Activated B cell treated with CpG ODN at 0.5 μM for 24 hours (primary cell): ENCODE measurements around the gene ATP9A. TPM values are rescaled to one million over a fixed set of nuclear protein-coding genes. Genes with fewer than 3 reads are reported as not detected.
"Not testable (repeated sequence)": the region's sequence is repeated elsewhere in the genome, so short reads cannot be mapped to it uniquely, and the experiment has no call there.

Experiments used
- ATAC-seq: fragments of 200-7000 bp; cut with Tn5 transposase; one replicate; pipeline ENCODE4 v1.10.0; 2021; ENCODE audit warnings: low read depth, mild to moderate bottlenecking, moderate library complexity
- CTCF ChIA-PET: fragments of 350-600 bp; sonication (Branson Sonifier 250); formaldehyde crosslinking; loops from one replicate; lab custom pipeline; 2021; ENCODE audit warnings: antibody characterized with exemption; lab: Charles Lee
- POLR2A ChIA-PET: fragments of 350-600 bp; sonication (Branson Sonifier 250); formaldehyde crosslinking; loops from one replicate; lab custom pipeline; 2021; ENCODE audit warnings: antibody characterized with exemption; lab: Charles Lee
- DNase-seq: peaks from one replicate; pipeline ENCODE4 v3.0.0; 2022
- H3K27ac Mint-ChIP-seq: one replicate; pipeline ENCODE4 v1.8.0; 2020; ENCODE audit warnings: mixed read lengths
- H3K27me3 Mint-ChIP-seq: one replicate; pipeline ENCODE4 v1.8.0; 2021; ENCODE audit warnings: mixed read lengths
- H3K36me3 Mint-ChIP-seq: one replicate; pipeline ENCODE4 v1.8.0; 2021; ENCODE audit warnings: low read depth, mixed read lengths
- H3K4me1 Mint-ChIP-seq: one replicate; pipeline ENCODE4 v1.8.0; 2021; ENCODE audit warnings: mixed read lengths
- H3K4me3 Mint-ChIP-seq: one replicate; pipeline ENCODE4 v1.8.0; 2020; ENCODE audit warnings: mild to moderate bottlenecking, mixed read lengths
- H3K9me3 Mint-ChIP-seq: one replicate; pipeline ENCODE4 v1.8.0; 2020; ENCODE audit warnings: mixed read lengths
- intact Hi-C: fragments of 100-400 bp; cut with micrococcal nuclease; formaldehyde crosslinking; loops from one replicate; pipeline ENCODE4 v1.15.1; 2024
- total RNA-seq: library from RNA; stranded (reverse); gene quantifications from 2 replicates; pipeline ENCODE4 v1.2.3, GENCODE V29; 2022
- TF ChIP-seq, protein P1 (sequence below): fragments of 200-600 bp; IDR thresholded peaks from one replicate; pipeline ENCODE4 v1.8.0; 2022; ENCODE audit warnings: antibody characterized with exemption, mild to moderate bottlenecking

ATP9A gene
- total RNA-seq, 1 donor from 2014 or later = 0.07 TPM

DNA sequence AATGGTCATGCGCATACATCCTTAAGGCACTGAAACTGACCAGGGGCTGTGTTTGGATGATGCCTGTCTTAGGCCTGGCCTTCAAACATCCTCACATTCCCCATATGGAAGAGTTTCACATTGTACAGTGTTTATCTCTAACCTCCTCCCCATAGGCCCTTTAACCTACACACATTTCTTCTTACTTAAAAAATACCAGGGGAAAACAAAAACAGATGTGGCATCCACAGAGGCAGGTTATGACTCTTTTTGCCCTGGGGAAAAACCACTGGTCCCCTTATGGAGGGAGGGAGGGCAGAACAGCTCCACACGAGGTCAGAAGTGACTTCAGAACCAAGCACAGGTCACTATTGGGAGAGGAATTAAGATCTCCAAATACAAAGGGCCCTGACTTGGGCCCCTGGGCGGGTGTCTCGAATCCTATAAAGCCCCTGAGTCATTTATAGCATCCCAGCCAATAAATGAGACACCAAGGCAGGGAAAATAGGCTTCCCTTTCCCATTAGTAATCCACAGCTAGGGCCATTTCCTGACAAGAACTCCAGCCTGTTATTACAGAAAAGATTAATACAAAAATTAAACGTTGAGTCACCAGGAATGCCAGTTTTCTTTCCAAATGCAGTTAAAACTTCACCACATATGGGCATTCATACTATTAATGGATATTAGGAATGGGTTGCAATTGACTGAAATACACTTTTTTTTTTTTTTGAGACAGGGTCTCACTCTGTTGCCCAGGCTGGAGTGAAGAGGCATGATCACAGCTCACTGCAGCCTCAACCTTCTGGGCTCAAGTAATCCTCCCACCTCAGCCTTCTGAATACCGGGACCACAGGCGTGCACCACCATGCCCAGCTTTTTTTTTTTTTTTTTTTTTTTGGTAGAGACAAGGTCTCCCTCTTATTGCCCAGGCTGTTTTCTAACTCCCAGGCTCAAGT is 107.2 kb downstream of the ATP9A start:
- peaks cover 3% of the 10 kb centered on the region for H3K27me3 Mint-ChIP-seq
- DNase-seq = no peak
- ChIA-PET CTCF (no interaction called here), POLR2A (interaction anchor here (0.7 kb wide), 1 partner anchor 13 kb away, joined by 6 read pairs; no protein-coding TSS in a partner anchor)
- no peaks in the 10 kb centered on the region for H3K9me3 Mint-ChIP-seq
- no peak overlapping the region for H3K27ac Mint-ChIP-seq
- no peak overlapping the region for H3K4me3 Mint-ChIP-seq
- intact Hi-C loops = no loop called here
- no peaks in the 10 kb centered on the region for H3K36me3 Mint-ChIP-seq
- peaks cover 12% of the 10 kb centered on the region for H3K4me1 Mint-ChIP-seq
- ATAC-seq = no peak
- TF ChIP-seq, protein P1, sequence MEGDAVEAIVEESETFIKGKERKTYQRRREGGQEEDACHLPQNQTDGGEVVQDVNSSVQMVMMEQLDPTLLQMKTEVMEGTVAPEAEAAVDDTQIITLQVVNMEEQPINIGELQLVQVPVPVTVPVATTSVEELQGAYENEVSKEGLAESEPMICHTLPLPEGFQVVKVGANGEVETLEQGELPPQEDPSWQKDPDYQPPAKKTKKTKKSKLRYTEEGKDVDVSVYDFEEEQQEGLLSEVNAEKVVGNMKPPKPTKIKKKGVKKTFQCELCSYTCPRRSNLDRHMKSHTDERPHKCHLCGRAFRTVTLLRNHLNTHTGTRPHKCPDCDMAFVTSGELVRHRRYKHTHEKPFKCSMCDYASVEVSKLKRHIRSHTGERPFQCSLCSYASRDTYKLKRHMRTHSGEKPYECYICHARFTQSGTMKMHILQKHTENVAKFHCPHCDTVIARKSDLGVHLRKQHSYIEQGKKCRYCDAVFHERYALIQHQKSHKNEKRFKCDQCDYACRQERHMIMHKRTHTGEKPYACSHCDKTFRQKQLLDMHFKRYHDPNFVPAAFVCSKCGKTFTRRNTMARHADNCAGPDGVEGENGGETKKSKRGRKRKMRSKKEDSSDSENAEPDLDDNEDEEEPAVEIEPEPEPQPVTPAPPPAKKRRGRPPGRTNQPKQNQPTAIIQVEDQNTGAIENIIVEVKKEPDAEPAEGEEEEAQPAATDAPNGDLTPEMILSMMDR = no peak

DNA sequence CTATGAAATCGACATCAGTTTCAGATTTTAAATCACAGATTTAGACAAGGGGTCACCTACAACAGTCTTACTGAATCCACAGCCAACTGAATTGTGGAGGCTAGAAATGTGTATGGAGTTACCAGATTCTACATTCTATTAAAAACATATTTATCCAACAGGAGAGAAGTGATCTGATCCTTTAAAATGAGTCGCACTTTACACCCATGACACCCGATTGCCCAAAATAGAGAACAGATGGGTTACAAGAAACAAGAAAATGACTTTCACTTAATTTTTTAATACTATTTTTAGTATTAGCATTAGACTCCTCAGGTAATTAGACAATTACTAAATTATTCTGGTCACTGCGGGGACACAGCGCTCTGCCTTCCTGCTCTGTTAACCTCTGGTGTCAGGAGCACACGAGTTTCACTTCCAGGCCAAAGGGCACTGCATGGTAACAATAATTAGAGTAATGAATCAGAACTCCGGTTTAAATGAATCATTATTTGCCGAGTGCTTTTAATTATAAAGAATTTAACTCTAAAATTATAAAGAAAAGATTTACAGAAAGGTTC is 108.6 kb downstream of the ATP9A start:
- no peaks in the 10 kb centered on the region for H3K36me3 Mint-ChIP-seq
- TF ChIP-seq, protein P1 = no peak
- POLR2A ChIA-PET = no interaction called here
- ATAC-seq = no peak
- intact Hi-C loops = no loop called here
- H3K27ac Mint-ChIP-seq = no peak overlapping the region
- DNase-seq = no peak
- no peaks in the 10 kb centered on the region for H3K9me3 Mint-ChIP-seq
- H3K27me3 Mint-ChIP-seq = no peaks in the 10 kb centered on the region
- CTCF ChIA-PET = no interaction called here
- peaks cover 6% of the 10 kb centered on the region for H3K4me1 Mint-ChIP-seq
- no peak overlapping the region for H3K4me3 Mint-ChIP-seq

DNA sequence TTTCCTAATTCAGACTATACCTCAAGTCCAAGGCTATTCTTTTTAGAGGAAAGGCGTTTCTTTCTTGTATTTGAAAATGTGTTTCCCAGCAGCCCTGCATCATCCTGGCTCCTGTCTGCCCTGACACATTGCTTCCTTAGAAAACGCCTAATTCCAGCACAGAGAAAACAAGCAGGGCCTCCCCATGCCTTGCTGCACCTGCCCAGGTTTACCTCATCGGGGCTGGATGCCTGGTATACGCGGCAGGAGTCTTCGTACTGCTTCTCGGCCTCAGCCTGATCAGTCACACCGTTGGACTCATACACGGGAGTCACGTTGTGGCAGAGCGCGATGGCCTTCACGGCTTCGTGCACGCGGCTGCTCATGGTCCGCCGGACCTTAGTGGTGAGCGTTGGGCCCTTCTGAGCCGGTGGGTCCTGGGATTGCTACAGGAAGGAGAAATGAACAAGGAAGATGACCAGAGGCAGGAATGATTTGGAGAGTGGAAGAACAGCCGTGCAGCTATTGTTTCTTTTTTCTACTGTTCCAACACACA is 111.4 kb downstream of the ATP9A start:
- no peak overlapping the region for H3K27ac Mint-ChIP-seq
- POLR2A ChIA-PET = no interaction called here
- TF ChIP-seq, protein P1 = no peak

DNA sequence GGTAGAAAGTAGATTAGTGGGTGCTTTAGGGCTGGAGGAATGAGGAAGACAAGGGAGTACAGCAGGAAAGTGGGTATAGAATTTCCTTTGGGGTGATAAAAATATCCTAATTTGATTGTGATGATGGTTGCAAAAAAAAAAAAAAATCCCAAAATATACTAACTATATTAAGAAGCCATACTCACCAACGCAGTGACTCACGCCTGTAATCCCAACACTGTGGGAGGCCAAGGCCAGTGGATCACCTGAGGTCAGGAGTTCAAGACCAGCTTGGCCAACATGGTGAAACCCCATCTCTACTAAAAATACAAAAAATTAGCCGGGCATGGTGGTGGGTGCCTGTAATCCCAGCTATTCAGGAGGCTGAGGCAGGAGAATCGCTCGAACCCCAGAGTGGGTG is 112.1 kb downstream of the ATP9A start:
- POLR2A ChIA-PET, CTCF ChIA-PET, H3K4me1 Mint-ChIP-seq, DNase-seq, H3K9me3 Mint-ChIP-seq, ATAC-seq, H3K27me3 Mint-ChIP-seq, H3K27ac Mint-ChIP-seq, H3K36me3 Mint-ChIP-seq, H3K4me3 Mint-ChIP-seq, intact Hi-C loops: not testable (repeated sequence)

More for the DNA sequence above, 111.4 kb downstream of the ATP9A start:
- Mint-ChIP-seq H3K9me3 (no peaks in the 10 kb centered on the region), H3K27me3 (no peaks in the 10 kb centered on the region), H3K36me3 (no peaks in the 10 kb centered on the region), H3K4me1 (peaks cover 3% of the 10 kb centered on the region), H3K4me3 (no peak overlapping the region)
- no peak for DNase-seq
- intact Hi-C loops = no loop called here
- CTCF ChIA-PET = no interaction called here
- ATAC-seq = no peak

DNA sequence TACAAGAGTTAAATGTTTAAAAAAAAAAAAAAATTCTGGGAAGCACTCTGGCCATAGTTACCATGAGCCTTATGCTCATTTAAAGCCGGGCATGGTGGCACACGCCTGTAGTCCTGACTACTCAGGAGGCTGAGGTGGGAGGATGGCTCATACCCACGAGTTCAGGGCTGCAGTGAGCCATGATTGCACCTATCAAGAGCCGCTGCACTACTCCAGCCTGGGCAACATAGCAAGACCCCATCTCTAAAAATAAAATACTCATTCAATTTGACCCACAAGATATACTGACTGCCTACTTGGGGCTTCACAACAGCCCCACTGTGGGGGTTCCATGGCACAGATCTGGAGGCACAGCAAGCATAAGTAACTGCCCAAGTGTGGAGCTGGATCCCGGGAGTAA is 113.7 kb downstream of the ATP9A start:
- POLR2A ChIA-PET = no interaction called here
- no peak overlapping the region for H3K27ac Mint-ChIP-seq

More for the DNA sequence above, 113.7 kb downstream of the ATP9A start:
- Mint-ChIP-seq H3K9me3 (no peaks in the 10 kb centered on the region), H3K4me1 (peaks cover 12% of the 10 kb centered on the region), H3K4me3 (no peak overlapping the region), H3K36me3 (no peaks in the 10 kb centered on the region), H3K27me3 (no peaks in the 10 kb centered on the region)
- TF ChIP-seq, protein P1 = no peak
- DNase-seq (no peak), ATAC-seq (no peak)
- intact Hi-C loops = no loop called here
- CTCF ChIA-PET = no interaction called here
